Measurements from ENCODE around the gene CES2.
"Not testable (repeated sequence)": the region's sequence is repeated elsewhere in the genome, so short reads cannot be mapped to it uniquely, and the experiment has no call there.

The CES2 gene

GRCh38 chr16:66930189-66930588 is 5.1 kb upstream of the CES2 start:
- no peak for DNase-seq
- in situ Hi-C loops (cut with MboI; ENCODE audit: low pct_unique_long_range_greater_than_20kb, low sequenced_read_pairs), result no loop called here

DNA sequence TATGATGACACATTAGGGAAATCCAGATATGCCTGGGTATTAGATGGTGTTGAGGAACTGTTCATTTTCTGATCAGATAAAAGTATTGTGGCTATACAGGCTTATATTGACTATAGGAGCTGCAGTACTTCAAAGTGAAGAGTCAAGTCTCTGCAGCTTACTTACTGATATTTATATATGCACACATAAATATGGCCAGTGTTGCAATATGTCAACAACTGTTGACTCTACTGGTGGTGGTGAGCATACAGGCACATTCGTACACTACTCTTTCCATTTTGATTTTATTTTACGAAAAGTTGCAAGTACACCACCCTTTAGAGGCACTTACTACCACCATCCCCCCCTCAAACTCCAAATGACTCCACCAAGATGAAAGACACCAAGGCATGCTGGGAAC is 3.7 kb upstream of the CES2 start:
- DNase-seq, result no peak
- in situ Hi-C loops (cut with MboI; ENCODE audit: low pct_unique_long_range_greater_than_20kb, low sequenced_read_pairs), result no loop called here

DNA sequence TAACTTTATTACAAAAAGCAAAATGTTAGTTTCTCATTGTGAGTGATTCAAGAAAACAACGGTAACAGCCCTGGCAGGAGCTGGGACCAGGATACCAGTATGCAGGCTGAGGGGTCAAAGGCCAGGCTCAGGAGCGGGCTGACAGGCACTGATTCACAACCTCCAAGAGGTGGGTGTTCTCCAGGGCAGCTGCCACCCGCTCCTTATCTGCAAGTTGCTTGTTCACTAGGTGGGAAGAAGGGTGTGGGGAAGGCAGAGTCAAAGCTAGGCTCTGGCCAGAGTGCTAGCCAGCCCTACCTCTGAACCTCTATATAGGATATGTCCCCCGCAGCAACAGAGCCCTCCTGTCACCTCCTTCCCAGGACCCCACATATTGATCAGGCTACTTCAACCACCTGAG is 3.2 kb upstream of the CES2 start:
- no peak for DNase-seq
- in situ Hi-C loops (cut with MboI; ENCODE audit: low pct_unique_long_range_greater_than_20kb, low sequenced_read_pairs), result no loop called here

DNA sequence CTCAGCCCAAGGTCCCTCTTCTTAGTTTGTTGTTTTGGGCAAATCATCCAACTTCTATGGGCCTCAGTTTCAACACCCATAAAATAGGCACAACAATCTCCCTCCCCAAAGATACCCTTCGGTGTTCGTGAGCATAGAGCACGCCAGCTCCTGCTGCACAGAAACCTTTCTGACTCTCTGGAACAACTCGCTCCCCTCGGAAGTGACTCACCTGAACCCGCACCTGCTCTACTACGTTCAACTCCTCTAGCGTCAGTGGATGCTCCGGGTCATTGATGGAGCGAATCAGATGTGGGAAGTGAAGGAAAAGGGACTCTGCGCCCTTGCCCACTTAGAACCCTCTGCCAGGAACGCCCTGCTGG is 1.6 kb upstream of the CES2 start:
- in situ Hi-C loops (cut with MboI; ENCODE audit: low pct_unique_long_range_greater_than_20kb, low sequenced_read_pairs), result no loop called here
- no peak for DNase-seq

DNA sequence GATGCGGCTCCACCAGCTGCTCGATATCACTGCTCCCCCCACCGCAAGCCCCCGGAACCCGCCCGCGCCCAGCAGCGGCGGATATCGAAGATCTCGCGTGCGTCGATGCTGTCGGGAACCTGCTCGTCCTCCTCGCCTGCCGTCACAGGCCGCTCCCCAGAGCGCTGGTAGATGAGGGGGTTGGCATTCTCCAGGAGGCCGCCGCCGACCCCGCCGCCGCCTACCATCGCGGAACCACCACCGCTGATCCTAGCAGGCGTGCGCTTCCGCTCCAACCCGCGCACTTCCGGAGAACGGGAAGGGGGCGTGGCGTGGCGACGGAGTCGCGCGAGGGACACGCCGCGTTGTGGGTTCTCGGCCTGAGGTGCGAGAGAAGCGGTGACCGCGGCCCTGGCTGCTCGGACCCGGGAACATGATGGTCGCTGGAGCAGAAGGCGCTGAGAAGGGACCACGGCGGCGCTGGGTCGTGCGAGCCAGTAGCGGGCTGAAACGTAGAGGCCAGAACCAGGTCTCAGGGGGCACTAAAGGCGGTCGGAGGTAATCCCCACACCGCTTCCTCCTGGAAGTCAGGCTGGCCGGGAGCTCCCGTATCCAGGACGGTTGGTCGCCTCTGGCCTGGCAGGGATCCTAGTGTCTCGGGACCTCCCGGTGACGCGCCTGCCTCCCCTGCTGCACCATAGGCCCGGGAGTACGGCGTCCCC is 1.0 kb upstream of the CES2 start, which contains the start of gene CIAO2B:
Gene CIAO2B (minus strand): TSS at position 265 of the 701 bp plus-strand sequence. CDS start 38 bp downstream, at position 227.
- DNase-seq, result peak; percentile 87
- in situ Hi-C loops (cut with MboI; ENCODE audit: low pct_unique_long_range_greater_than_20kb, low sequenced_read_pairs), result no loop called here

DNA sequence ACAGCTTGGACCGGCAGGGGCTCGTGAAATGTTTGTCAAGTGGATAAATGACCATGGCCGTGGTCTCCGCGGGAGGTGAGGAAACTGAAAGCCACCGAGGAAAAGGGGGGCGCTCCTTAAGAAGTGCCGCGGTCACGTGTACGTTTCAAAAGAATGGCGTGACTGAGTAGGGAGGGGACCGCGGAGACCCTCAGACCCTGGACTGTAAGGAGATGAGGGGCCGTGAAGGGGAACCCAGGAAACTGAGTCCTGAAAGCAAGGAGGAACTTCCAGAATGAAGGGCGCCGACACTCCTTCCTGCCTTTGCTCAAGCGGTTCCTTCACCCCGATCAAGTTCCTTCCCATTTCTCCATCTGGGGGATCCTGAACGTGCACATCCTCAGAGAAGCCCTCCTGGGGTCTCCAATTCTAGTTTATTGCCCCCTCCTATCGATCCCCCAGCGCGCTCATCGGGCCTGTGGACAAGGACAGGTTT is 440 bp upstream of the CES2 start:
- in situ Hi-C loops (cut with MboI; ENCODE audit: low pct_unique_long_range_greater_than_20kb, low sequenced_read_pairs), result not testable (repeated sequence)
- DNase-seq, result peak; percentile 21

GRCh38 chr16:66936462-66936861 is 1.1 kb downstream of the CES2 start:
- in situ Hi-C loops (cut with MboI; ENCODE audit: low pct_unique_long_range_greater_than_20kb, low sequenced_read_pairs), result no loop called here
- no peak for DNase-seq

GRCh38 chr16:66936889-66937554 is 1.7 kb downstream of the CES2 start:
- DNase-seq, result no peak
- in situ Hi-C loops (cut with MboI; ENCODE audit: low pct_unique_long_range_greater_than_20kb, low sequenced_read_pairs), result no loop called here

DNA sequence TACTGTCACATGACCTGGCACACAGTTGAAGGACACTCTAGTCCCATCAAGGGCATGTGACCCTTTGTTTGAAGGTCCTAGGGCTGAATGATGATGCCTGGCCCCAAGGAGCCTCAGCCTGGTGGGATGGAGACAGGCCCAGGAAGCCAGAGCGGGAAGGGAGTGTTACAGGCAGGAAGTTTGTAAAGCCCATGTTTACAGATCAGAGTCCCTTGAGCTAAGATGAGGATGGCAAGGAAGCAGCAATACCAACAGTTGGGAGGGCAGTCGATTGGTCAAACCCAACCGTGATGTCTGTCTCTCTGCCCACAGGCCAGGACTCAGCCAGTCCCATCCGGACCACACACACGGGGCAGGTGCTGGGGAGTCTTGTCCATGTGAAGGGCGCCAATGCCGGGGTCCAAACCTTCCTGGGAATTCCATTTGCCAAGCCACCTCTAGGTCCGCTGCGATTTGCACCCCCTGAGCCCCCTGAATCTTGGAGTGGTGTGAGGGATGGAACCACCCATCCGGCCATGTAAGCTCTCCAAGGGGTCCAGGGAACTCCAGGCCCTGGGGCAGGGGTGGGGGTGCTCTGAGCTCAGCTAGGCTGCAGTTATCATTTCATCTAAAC is 2.5 kb downstream of the CES2 start:
- in situ Hi-C loops (cut with MboI; ENCODE audit: low pct_unique_long_range_greater_than_20kb, low sequenced_read_pairs), result no loop called here
- no peak for DNase-seq

- in situ Hi-C loops (cut with MboI; ENCODE audit: low pct_unique_long_range_greater_than_20kb, low sequenced_read_pairs), result no loop called here
- no peak for DNase-seq
Measured at GRCh38 chr16:66939366-66939765, 4.0 kb downstream of the CES2 start.

DNA sequence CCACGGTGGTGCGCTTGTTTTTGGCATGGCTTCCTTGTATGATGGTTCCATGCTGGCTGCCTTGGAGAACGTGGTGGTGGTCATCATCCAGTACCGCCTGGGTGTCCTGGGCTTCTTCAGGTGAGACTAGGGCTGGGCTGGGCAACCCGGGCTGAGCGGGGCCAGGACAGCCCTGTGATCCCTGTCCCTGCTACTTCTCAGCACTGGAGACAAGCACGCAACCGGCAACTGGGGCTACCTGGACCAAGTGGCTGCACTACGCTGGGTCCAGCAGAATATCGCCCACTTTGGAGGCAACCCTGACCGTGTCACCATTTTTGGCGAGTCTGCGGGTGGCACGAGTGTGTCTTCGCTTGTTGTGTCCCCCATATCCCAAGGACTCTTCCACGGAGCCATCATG is 4.9 kb downstream of the CES2 start:
- in situ Hi-C loops (cut with MboI; ENCODE audit: low pct_unique_long_range_greater_than_20kb, low sequenced_read_pairs), result no loop called here
- no peak for DNase-seq

GRCh38 chr16:66942981-66943380 is 7.7 kb downstream of the CES2 start:
- in situ Hi-C loops (cut with MboI; ENCODE audit: low pct_unique_long_range_greater_than_20kb, low sequenced_read_pairs), result no loop called here
- no peak for DNase-seq

DNA sequence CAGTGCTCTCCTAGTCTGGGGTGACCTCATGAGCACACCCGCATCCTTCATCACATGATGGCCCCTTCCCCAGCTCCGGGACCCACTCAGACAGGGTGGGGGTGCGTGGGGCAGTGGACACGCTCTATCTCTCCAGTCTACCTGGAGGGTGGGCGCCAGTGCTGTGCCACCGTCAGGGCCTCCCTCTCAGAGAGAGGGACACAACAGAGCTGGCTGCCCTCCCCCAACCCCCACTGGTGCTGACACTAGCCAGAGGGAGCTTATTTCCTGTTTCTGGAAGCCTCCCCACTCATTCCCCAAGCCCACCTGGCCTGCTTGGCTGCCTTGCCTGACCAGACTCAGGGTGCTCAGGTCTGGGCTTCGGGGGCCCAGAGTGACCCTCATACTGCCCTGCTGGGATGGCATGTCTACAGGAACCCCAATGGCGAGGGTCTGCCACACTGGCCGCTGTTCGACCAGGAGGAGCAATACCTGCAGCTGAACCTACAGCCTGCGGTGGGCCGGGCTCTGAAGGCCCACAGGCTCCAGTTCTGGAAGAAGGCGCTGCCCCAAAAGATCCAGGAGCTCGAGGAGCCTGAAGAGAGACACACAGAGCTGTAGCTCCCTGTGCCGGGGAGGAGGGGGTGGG is 8.2 kb downstream of the CES2 start:
- in situ Hi-C loops (cut with MboI; ENCODE audit: low pct_unique_long_range_greater_than_20kb, low sequenced_read_pairs), result no loop called here
- no peak for DNase-seq

DNA sequence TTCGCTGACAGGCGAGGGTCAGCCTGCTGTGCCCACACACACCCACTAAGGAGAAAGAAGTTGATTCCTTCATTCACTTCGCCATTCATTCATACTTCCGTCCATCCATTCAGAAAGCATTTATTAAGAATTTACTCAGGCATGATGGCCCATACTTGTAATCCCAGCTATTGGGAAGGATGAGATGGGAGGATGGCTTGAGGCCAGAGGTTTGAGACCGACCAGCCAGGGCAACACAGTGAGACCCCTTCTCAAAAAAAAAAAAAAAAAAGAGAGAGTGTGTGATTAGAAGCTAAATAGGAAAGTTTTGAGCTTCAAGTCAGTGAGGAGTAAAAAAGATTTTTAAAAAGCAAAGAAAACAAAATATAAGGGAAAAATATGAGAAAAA is 8.7 kb downstream of the CES2 start:
- no peak for DNase-seq
- in situ Hi-C loops (cut with MboI; ENCODE audit: low pct_unique_long_range_greater_than_20kb, low sequenced_read_pairs), result no loop called here

DNA sequence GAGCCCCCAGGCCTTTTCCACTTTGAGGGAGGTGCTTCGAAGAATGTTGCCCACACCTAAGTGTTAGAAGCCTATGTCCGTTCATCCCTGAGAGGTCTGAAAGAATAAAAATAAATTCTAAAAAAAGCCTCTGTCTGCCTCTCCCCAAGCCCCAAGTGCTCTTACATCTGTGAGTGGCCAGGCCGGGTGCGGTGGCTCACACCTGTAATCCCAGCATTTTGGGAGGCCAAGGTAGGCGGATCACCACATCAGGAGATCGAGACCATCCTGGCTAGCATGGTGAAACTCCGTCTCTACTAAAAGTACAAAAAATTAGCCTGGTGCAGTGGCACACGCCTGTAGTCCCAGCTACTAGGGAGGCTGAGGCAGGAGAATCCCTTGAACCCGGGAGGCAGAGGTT is 9.7 kb downstream of the CES2 start:
- DNase-seq; in situ Hi-C loops (cut with MboI; ENCODE audit: low pct_unique_long_range_greater_than_20kb, low sequenced_read_pairs): not testable (repeated sequence)

- in situ Hi-C loops (cut with MboI; ENCODE audit: low pct_unique_long_range_greater_than_20kb, low sequenced_read_pairs), result no loop called here
- DNase-seq, result no peak
Measured at GRCh38 chr16:66945939-66946338, 10.6 kb downstream of the CES2 start.

DNA sequence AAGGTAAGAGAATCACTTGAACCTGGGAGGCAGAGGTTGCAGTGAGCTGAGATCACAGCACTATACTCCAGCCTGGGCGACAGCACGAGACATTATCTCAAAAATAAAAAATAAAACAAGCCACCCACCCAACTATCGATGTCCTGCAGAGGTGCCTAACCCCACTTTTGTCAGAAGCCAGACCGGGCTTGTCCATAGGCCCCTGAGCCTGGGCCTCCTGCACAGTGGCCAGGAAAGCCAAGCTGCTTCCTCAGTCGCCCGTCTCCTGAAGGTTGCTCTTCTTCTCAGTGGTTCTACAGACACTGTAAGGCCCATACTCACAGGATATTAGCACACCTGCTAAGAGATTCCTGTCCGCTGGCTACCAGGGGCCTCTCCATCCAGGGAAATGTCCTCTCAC is 11.2 kb downstream of the CES2 start:
- no peak for DNase-seq
- in situ Hi-C loops (cut with MboI; ENCODE audit: low pct_unique_long_range_greater_than_20kb, low sequenced_read_pairs), result no loop called here

DNA sequence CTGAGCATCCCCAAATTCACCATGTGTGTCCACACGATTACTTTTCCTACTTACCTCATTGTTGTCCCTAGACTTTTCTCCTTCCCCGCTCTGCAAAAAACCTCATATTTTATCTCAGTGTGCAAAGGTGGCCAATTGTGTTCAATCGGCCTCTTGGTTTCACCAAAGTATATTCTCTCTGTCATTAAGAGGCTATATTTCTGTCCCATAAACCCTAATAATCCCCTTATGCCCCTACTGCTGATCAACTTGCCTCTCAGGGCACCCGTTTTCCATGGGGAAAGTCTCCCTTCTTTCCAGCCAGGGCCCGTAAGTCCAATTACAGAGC is 11.6 kb downstream of the CES2 start:
- in situ Hi-C loops (cut with MboI; ENCODE audit: low pct_unique_long_range_greater_than_20kb, low sequenced_read_pairs), result no loop called here
- no peak for DNase-seq

DNA sequence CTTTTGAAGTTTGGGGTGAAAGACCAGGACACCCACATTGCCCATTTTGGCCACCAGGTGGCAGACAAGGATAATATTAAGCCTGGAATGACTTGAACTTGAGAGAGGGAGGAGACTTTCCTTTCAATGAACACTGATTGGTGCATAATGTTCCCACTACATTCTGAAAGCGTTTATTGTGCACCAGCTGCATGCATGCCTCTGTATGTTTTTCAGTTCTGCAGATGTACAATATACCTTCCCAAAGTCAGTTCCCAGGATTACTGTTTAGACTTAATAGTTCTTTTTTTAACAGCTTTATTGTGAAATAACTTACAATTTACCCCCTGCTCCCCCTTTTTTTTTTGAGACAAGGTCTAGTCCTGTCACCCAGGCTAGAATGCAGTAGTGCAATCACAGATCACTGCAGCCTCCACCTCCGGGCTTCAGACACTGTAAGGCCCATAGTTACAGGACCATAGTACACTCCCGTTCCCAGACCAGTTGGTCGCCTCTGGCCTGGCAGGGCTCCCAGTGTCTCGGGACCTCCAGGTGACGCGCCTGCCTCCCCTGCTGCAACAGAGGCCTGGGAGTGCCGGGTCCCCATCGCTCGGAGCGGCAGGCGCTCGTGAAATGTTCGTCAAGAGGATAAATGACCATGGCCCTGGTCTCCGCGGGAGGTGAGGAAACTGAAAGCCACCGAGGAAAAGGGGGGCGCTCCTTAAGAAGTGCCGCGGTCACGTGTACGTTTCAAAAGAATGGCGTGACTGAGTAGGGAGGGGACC is 12.2 kb downstream of the CES2 start:
- peak; percentile 91 for DNase-seq
- in situ Hi-C loops (cut with MboI; ENCODE audit: low pct_unique_long_range_greater_than_20kb, low sequenced_read_pairs), result no loop called here

Measured in KBM-7 (cell line).